Cardiac muscle cell (in vitro differentiated cells and primary cell): ENCODE data around the gene ATXN1. TPM values are rescaled to one million over a fixed set of nuclear protein-coding genes. Genes with fewer than 3 reads are reported as not detected.
A peak's percentile ranks its signal among the peaks of the same experiment; 100 is the strongest.

ENCODE experiments used
- DNase-seq, 2 donors: peaks; one replicate each; pipeline versions ENCODE4 v3.0.0 to v3.0.0-alpha.2; 2010 to 2017; ENCODE audit warnings: low read depth in 1 of 2, low spot score in 1 of 2
- H3K27ac ChIP-seq: fragments of 200-600 bp; sonication (generic); 2 replicates; pipeline ENCODE4 v1.5.1; 2016
- H3K27me3 ChIP-seq: fragments of 200-600 bp; sonication (generic); 2 replicates; pipeline ENCODE4 v1.6.0; 2016; ENCODE audit warnings: control low read depth
- H3K36me3 ChIP-seq: fragments of 200-600 bp; sonication (generic); 2 replicates; pipeline ENCODE4 v1.5.1; 2016; ENCODE audit warnings: control low read depth
- H3K4me1 ChIP-seq: fragments of 200-600 bp; sonication (generic); 2 replicates; pipeline ENCODE4 v1.8.1; 2017; ENCODE audit warnings: low read depth, mild to moderate bottlenecking, mixed run types
- H3K4me3 ChIP-seq: fragments of 200-600 bp; sonication (generic); 2 replicates; pipeline ENCODE4 v1.5.1; 2016; ENCODE audit warnings: mild to moderate bottlenecking
- H3K9me3 ChIP-seq: fragments of 200-600 bp; sonication (generic); 2 replicates; pipeline ENCODE4 v1.5.1; 2017; ENCODE audit warnings: low read depth, mild to moderate bottlenecking, control low read depth
- polyA plus RNA-seq: library from polyadenylated mRNA; unstranded; fragments of >200 nt; fragmentation: Nextera tagmentation; extraction: Ambion mirVana; gene quantifications from 2 replicates; pipeline ENCODE4 v1.2.1, GENCODE V29; 2016
- total RNA-seq: library from RNA; depleted of rRNA; stranded (reverse); fragments of >200 nt; gene quantifications from 2 replicates; pipeline ENCODE4 v1.2.3, GENCODE V29; 2016
- TF ChIP-seq, protein P1 (sequence below): IDR thresholded peaks from 2 replicates; pipeline ENCODE4 v1.5.1; 2012; ENCODE audit warnings: low read depth, mild to moderate bottlenecking, low read length

The ATXN1 gene
- total and polyA plus RNA-seq, 2 experiments from 2014 or later, result 15.1 to 37.4 TPM

DNA sequence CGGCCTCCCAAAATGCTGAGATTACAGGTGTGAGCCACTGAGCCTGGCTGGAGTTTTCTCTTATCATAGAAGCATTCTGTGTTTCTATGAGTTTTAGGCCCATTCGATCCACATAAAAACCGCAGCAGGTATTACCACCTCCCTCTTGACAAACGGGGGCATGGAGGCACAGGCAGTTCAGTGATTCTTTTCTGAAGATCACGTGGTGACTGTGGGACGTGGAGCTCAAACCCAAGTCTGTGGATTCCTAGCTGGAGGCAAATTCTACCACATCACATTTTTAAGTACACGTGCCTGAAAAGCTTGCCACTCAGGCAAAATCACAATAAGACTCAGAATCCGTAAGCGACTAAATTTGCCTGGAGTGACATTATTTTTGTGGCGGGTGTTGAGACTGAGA lies 331.6 kb downstream of the ATXN1 start:
- TF ChIP-seq, protein P1, sequence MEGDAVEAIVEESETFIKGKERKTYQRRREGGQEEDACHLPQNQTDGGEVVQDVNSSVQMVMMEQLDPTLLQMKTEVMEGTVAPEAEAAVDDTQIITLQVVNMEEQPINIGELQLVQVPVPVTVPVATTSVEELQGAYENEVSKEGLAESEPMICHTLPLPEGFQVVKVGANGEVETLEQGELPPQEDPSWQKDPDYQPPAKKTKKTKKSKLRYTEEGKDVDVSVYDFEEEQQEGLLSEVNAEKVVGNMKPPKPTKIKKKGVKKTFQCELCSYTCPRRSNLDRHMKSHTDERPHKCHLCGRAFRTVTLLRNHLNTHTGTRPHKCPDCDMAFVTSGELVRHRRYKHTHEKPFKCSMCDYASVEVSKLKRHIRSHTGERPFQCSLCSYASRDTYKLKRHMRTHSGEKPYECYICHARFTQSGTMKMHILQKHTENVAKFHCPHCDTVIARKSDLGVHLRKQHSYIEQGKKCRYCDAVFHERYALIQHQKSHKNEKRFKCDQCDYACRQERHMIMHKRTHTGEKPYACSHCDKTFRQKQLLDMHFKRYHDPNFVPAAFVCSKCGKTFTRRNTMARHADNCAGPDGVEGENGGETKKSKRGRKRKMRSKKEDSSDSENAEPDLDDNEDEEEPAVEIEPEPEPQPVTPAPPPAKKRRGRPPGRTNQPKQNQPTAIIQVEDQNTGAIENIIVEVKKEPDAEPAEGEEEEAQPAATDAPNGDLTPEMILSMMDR, result no peak
- no peaks in the 10 kb centered on the region for H3K4me1 ChIP-seq
- H3K4me3 ChIP-seq, result no peak overlapping the region
- H3K9me3 ChIP-seq, result no peaks in the 10 kb centered on the region
- H3K36me3 ChIP-seq, result no peaks in the 10 kb centered on the region
- H3K27me3 ChIP-seq, result no peaks in the 10 kb centered on the region
- H3K27ac ChIP-seq, result no peak overlapping the region
- DNase-seq, result no peak

GRCh38 chr6:16427124-16427523 lies 334.1 kb downstream of the ATXN1 start:
- Histone ChIP-seq H3K9me3 (no peaks in the 10 kb centered on the region), H3K4me3 (no peak overlapping the region), H3K36me3 (no peaks in the 10 kb centered on the region), H3K27me3 (no peaks in the 10 kb centered on the region), H3K27ac (no peak overlapping the region), H3K4me1 (peaks cover 8% of the 10 kb centered on the region)
- TF ChIP-seq, protein P1, result no peak
- no peak for DNase-seq

DNA sequence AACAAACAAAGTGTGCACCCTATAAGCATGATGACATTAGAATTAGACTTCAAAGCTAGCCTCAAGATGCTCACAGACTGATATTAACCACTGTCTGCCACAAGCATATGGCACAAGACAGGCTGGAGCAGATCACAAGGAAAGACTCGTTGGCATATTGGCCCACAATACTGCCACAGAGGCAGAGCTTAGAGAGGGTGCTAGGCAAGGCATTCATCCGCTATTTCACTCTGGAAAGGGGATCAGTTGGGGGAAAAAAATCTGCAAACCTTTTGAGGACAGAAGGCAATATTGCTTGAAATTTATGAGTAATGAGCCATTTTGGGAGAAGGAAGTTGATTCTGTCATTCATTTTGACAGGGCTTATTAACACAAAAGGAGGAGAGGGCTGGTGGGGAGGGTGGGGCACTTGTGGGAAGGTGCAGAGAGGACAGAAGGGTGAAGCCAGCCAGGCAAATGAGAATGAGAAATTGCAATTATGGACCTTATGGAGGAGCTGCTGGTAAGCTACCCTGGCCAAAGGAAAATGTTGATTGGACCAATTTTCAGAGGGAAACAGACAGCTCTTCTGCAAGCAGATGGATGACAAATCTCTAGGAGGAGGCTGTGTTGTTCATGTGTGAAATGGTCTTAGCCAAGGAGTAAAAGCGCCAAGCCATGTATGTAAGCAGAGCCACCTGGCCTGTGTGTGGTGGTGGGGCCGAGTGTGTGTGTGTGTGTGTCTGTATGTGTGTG lies 335.2 kb downstream of the ATXN1 start:
- Histone ChIP-seq H3K9me3 (no peaks in the 10 kb centered on the region), H3K4me1 (peaks cover 8% of the 10 kb centered on the region), H3K4me3 (no peak overlapping the region), H3K27ac (no peak overlapping the region), H3K36me3 (no peaks in the 10 kb centered on the region), H3K27me3 (no peaks in the 10 kb centered on the region)
- TF ChIP-seq, protein P1, result no peak
- no peak for DNase-seq

DNA sequence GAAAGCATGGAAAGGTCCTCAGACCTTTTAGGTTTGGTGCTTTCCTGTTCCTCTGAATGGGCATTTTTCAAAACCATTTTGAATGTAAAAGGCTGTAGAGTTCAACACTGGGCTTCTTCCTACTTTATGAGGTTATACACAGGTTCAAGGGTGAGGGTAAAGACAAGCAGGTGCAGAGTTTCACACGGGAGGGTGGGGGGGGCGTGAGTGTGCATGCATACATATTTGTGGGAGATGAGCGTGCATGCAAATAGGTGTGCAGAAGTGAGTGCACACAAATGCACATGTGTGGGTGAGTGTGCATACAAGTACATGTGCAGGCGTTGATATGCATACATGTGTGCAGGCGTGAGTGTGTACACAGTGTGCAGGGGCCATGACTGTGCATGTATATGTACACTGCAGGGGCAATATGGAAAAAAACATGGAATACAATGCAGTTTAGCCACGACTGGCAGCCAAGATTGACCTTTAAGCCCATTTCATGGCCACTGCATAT lies 339.7 kb downstream of the ATXN1 start:
- Histone ChIP-seq H3K27ac (no peak overlapping the region), H3K9me3 (no peaks in the 10 kb centered on the region), H3K36me3 (no peaks in the 10 kb centered on the region), H3K4me3 (no peak overlapping the region), H3K4me1 (peaks cover 8% of the 10 kb centered on the region), H3K27me3 (no peaks in the 10 kb centered on the region)
- TF ChIP-seq, protein P1, result no peak
- DNase-seq, result no peak

- H3K4me3 ChIP-seq, result no peak overlapping the region
- no peaks in the 10 kb centered on the region for H3K27me3 ChIP-seq
- TF ChIP-seq, protein P1, result no peak
- H3K9me3 ChIP-seq, result no peaks in the 10 kb centered on the region
- peak in 1 of 2 donors; percentile 66 for DNase-seq
- peaks cover 8% of the 10 kb centered on the region for H3K4me1 ChIP-seq
- H3K27ac ChIP-seq, result no peak overlapping the region
- H3K36me3 ChIP-seq, result no peaks in the 10 kb centered on the region
Measured at GRCh38 chr6:16420715-16421461, 340.4 kb downstream of the ATXN1 start.
